ENCODE results near the gene TRIM9. TPM values are rescaled to one million over a fixed set of nuclear protein-coding genes. Genes with fewer than 3 reads are reported as not detected.
A peak's percentile ranks its signal among the peaks of the same experiment; 100 is the strongest.

TRIM9 gene
- polyA plus RNA-seq, 4 donors, result 0.80 to 1.3 TPM; not detected in 2

GRCh38 chr14:51028851-51029754 lies 65.8 kb downstream of the TRIM9 start:
- 68 to 81% (median 69%) methylated on average over 16 of the region's 16 CpGs for WGBS, 3 donors
- H3K36me3 ChIP-seq (ENCODE audit: control insufficient read depth in 3 of 3, insufficient read depth in 2 of 3, low read depth in 1 of 3, low read length in 3 of 3), result no peaks in the 10 kb centered on the region
- no peaks in the 10 kb centered on the region for H3K9me3 ChIP-seq (ENCODE audit: control insufficient read depth in 2 of 2, insufficient read depth in 1 of 2, low read depth in 1 of 2, low read length in 1 of 2)
- no peaks in the 10 kb centered on the region for H3K27me3 ChIP-seq (ENCODE audit: control insufficient read depth in 3 of 3, insufficient read depth in 3 of 3, low read length in 3 of 3)
- FAIRE-seq (no peak), DNase-seq (no peak)
- H3K27ac ChIP-seq (ENCODE audit: low read depth in 1 of 3, low read length in 2 of 3), result no peak overlapping the region
- H3K4me3 ChIP-seq (ENCODE audit: low read depth in 1 of 3, low read length in 3 of 3), result no peak overlapping the region
- peaks cover 0 to 2% (median 0%) of the 10 kb centered on the region in 3 donors for H3K4me1 ChIP-seq (ENCODE audit: control insufficient read depth in 3 of 3, insufficient read depth in 2 of 3, low read depth in 1 of 3, low read length in 2 of 3)

DNA sequence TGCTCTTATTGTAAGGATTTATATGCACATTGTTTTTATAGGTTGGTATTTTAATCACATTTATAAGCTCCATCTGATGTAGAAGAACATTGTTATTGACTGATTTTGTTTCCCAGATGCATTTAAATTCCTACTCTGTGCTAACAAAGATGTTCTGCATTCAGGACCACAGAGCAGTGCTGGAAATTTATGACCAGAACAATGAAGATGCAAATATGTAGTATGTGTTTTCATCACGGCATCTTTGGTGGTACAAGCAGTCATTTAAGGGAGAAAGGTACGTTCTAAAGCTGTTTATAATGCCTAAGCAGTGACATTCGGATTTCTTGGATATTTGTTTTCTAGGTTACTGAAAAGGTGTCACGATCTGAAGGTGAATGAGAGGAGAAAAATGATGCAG lies 66.5 kb downstream of the TRIM9 start:
- H3K27ac ChIP-seq (ENCODE audit: low read depth in 1 of 3, low read length in 2 of 3), result no peak overlapping the region
- H3K9me3 ChIP-seq (ENCODE audit: control insufficient read depth in 2 of 2, insufficient read depth in 1 of 2, low read depth in 1 of 2, low read length in 1 of 2), result no peaks in the 10 kb centered on the region
- no peak overlapping the region for H3K4me3 ChIP-seq (ENCODE audit: low read depth in 1 of 3, low read length in 3 of 3)
- H3K27me3 ChIP-seq (ENCODE audit: control insufficient read depth in 3 of 3, insufficient read depth in 3 of 3, low read length in 3 of 3), result no peaks in the 10 kb centered on the region
- FAIRE-seq (no peak), DNase-seq (no peak)
- no peaks in the 10 kb centered on the region for H3K36me3 ChIP-seq (ENCODE audit: control insufficient read depth in 3 of 3, insufficient read depth in 2 of 3, low read depth in 1 of 3, low read length in 3 of 3)
- 47 to 60% (median 52%) methylated on average over 4 of the region's 4 CpGs for WGBS, 3 donors
- peaks cover 0 to 7% (median 0%) of the 10 kb centered on the region in 3 donors for H3K4me1 ChIP-seq (ENCODE audit: control insufficient read depth in 3 of 3, insufficient read depth in 2 of 3, low read depth in 1 of 3, low read length in 2 of 3)

DNA sequence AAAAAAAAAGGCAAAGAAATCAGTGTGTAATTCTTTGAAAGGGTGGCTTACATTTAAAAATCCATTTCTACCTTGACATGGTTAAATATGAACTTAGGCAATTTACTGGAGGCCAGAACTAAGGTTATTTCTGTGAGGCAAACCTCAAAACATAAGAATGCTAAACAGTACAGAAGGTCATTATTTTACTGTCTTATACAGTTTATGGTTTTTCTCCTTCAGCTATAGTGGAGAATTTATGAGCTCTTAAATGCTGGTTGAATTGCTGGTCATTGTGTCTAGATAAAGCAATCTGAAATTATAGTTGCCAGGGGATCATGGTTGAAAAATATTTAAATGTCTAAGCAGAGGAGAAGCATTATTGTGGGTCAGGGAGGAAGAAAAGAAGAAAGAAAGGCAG lies 70.5 kb downstream of the TRIM9 start:
- Histone ChIP-seq H3K4me1 (ENCODE audit: control insufficient read depth in 3 of 3, insufficient read depth in 2 of 3, low read depth in 1 of 3, low read length in 2 of 3) (peaks cover 0 to 7% (median 0%) of the 10 kb centered on the region in 3 donors), H3K4me3 (ENCODE audit: low read depth in 1 of 3, low read length in 3 of 3) (no peak overlapping the region), H3K27ac (ENCODE audit: low read depth in 1 of 3, low read length in 2 of 3) (no peak overlapping the region), H3K27me3 (ENCODE audit: control insufficient read depth in 3 of 3, insufficient read depth in 3 of 3, low read length in 3 of 3) (no peaks in the 10 kb centered on the region), H3K36me3 (ENCODE audit: control insufficient read depth in 3 of 3, insufficient read depth in 2 of 3, low read depth in 1 of 3, low read length in 3 of 3) (no peaks in the 10 kb centered on the region), H3K9me3 (ENCODE audit: control insufficient read depth in 2 of 2, insufficient read depth in 1 of 2, low read depth in 1 of 2, low read length in 1 of 2) (no peaks in the 10 kb centered on the region)
- peak in 1 of 2 donors; percentile 22 for DNase-seq
- no peak for FAIRE-seq

DNA sequence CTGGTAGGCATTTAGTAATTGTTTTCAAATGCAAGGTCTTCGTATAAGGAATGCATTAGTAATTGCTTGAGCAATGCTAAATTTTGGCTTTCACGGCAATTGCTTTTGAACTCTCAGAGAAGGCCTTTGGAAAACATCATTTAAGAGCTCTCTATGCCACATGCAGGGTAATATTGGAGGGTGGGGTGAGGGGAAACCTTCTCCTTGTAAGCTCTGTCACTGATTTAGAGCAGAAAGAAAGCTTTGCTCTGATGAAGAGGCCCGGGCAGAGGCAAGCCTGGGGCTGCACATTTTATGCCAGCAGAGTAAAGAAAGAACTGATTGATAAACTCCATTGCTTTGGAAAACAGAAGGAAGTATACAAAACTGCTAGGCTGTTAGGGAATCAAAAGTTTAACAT lies 70.9 kb downstream of the TRIM9 start:
- no peaks in the 10 kb centered on the region for H3K27me3 ChIP-seq (ENCODE audit: control insufficient read depth in 3 of 3, insufficient read depth in 3 of 3, low read length in 3 of 3)
- peaks cover 0 to 7% (median 0%) of the 10 kb centered on the region in 3 donors for H3K4me1 ChIP-seq (ENCODE audit: control insufficient read depth in 3 of 3, insufficient read depth in 2 of 3, low read depth in 1 of 3, low read length in 2 of 3)
- H3K36me3 ChIP-seq (ENCODE audit: control insufficient read depth in 3 of 3, insufficient read depth in 2 of 3, low read depth in 1 of 3, low read length in 3 of 3), result no peaks in the 10 kb centered on the region
- H3K9me3 ChIP-seq (ENCODE audit: control insufficient read depth in 2 of 2, insufficient read depth in 1 of 2, low read depth in 1 of 2, low read length in 1 of 2), result no peaks in the 10 kb centered on the region
- DNase-seq, result no peak
- WGBS, 3 donors, result 61 to 66% (median 62%) methylated on average over 3 of the region's 3 CpGs
- H3K4me3 ChIP-seq (ENCODE audit: low read depth in 1 of 3, low read length in 3 of 3), result no peak overlapping the region
- H3K27ac ChIP-seq (ENCODE audit: low read depth in 1 of 3, low read length in 2 of 3), result no peak overlapping the region
- FAIRE-seq, result no peak

DNA sequence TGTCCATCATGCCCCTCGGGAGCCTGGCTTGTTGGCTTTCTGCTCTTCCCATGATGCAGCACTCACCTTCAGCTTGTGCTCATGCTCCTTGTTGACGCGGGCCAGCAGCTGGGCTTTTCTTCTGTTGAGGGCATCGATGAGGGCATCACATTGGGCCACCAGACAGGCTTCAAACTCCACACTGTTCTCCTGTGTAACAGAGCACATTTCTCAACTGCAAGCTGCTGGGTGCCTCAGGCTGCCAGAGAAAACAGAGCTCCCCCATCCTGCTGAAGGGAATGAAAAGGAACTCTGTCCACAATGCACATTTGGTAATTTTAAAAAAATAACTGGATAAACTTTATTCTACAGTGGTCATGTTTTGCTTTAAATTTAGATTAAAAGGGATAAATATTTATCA lies 72.1 kb downstream of the TRIM9 start:
- no peaks in the 10 kb centered on the region for H3K27me3 ChIP-seq (ENCODE audit: control insufficient read depth in 3 of 3, insufficient read depth in 3 of 3, low read length in 3 of 3)
- WGBS, 3 donors, result 79 to 89% (median 81%) methylated on average over 4 of the region's 4 CpGs
- H3K27ac ChIP-seq (ENCODE audit: low read depth in 1 of 3, low read length in 2 of 3), result no peak overlapping the region
- H3K9me3 ChIP-seq (ENCODE audit: control insufficient read depth in 2 of 2, insufficient read depth in 1 of 2, low read depth in 1 of 2, low read length in 1 of 2), result no peaks in the 10 kb centered on the region
- peaks cover 0 to 7% (median 0%) of the 10 kb centered on the region in 3 donors for H3K4me1 ChIP-seq (ENCODE audit: control insufficient read depth in 3 of 3, insufficient read depth in 2 of 3, low read depth in 1 of 3, low read length in 2 of 3)
- no peak for FAIRE-seq
- H3K4me3 ChIP-seq (ENCODE audit: low read depth in 1 of 3, low read length in 3 of 3), result no peak overlapping the region
- DNase-seq, result no peak
- no peaks in the 10 kb centered on the region for H3K36me3 ChIP-seq (ENCODE audit: control insufficient read depth in 3 of 3, insufficient read depth in 2 of 3, low read depth in 1 of 3, low read length in 3 of 3)

- Histone ChIP-seq H3K27me3 (ENCODE audit: control insufficient read depth in 3 of 3, insufficient read depth in 3 of 3, low read length in 3 of 3) (no peaks in the 10 kb centered on the region), H3K4me3 (ENCODE audit: low read depth in 1 of 3, low read length in 3 of 3) (no peak overlapping the region), H3K36me3 (ENCODE audit: control insufficient read depth in 3 of 3, insufficient read depth in 2 of 3, low read depth in 1 of 3, low read length in 3 of 3) (no peaks in the 10 kb centered on the region), H3K4me1 (ENCODE audit: control insufficient read depth in 3 of 3, insufficient read depth in 2 of 3, low read depth in 1 of 3, low read length in 2 of 3) (peaks cover 0 to 7% (median 0%) of the 10 kb centered on the region in 3 donors), H3K27ac (ENCODE audit: low read depth in 1 of 3, low read length in 2 of 3) (no peak overlapping the region), H3K9me3 (ENCODE audit: control insufficient read depth in 2 of 2, insufficient read depth in 1 of 2, low read depth in 1 of 2, low read length in 1 of 2) (no peaks in the 10 kb centered on the region)
- 75 to 92% (median 84%) methylated on average over 11 of the region's 11 CpGs for WGBS, 3 donors
- no peak for FAIRE-seq
- DNase-seq, result no peak
These were observed 74.7 kb downstream of the TRIM9 start for GRCh38 chr14:51020024-51020710.

- WGBS, 3 donors, result 55 to 77% (median 76%) methylated on average over 1 of the region's 1 CpG
- Histone ChIP-seq H3K36me3 (ENCODE audit: control insufficient read depth in 3 of 3, insufficient read depth in 2 of 3, low read depth in 1 of 3, low read length in 3 of 3) (no peaks in the 10 kb centered on the region), H3K27me3 (ENCODE audit: control insufficient read depth in 3 of 3, insufficient read depth in 3 of 3, low read length in 3 of 3) (no peaks in the 10 kb centered on the region), H3K9me3 (ENCODE audit: control insufficient read depth in 2 of 2, insufficient read depth in 1 of 2, low read depth in 1 of 2, low read length in 1 of 2) (no peaks in the 10 kb centered on the region), H3K4me3 (ENCODE audit: low read depth in 1 of 3, low read length in 3 of 3) (no peak overlapping the region), H3K27ac (ENCODE audit: low read depth in 1 of 3, low read length in 2 of 3) (no peak overlapping the region), H3K4me1 (ENCODE audit: control insufficient read depth in 3 of 3, insufficient read depth in 2 of 3, low read depth in 1 of 3, low read length in 2 of 3) (peaks cover 0 to 5% (median 0%) of the 10 kb centered on the region in 3 donors)
- FAIRE-seq (no peak), DNase-seq (no peak)
These were observed 75.8 kb downstream of the TRIM9 start for GRCh38 chr14:51019089-51019488.

DNA sequence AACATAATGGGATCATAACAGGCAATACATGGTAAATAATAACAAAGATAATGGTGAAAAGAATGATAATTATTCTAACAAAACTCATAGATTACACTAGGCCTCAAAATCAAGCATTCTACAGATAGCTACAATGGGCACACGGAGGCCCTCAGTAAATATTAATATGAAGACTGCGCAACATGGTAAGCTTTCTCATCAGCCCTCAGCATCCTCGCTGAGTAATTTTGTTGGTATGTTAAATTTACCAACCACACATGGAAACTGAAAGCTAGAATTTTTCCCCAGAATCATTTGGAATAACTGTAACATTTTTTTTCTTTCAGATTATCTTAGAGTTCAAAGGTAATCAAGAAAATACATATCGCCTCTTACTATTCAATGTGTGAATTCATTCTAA lies 76.4 kb downstream of the TRIM9 start:
- H3K36me3 ChIP-seq (ENCODE audit: control insufficient read depth in 3 of 3, insufficient read depth in 2 of 3, low read depth in 1 of 3, low read length in 3 of 3), result no peaks in the 10 kb centered on the region
- FAIRE-seq (no peak), DNase-seq (no peak)
- no peak overlapping the region for H3K27ac ChIP-seq (ENCODE audit: low read depth in 1 of 3, low read length in 2 of 3)
- no peaks in the 10 kb centered on the region for H3K27me3 ChIP-seq (ENCODE audit: control insufficient read depth in 3 of 3, insufficient read depth in 3 of 3, low read length in 3 of 3)
- no peaks in the 10 kb centered on the region for H3K4me1 ChIP-seq (ENCODE audit: control insufficient read depth in 3 of 3, insufficient read depth in 2 of 3, low read depth in 1 of 3, low read length in 2 of 3)
- H3K4me3 ChIP-seq (ENCODE audit: low read depth in 1 of 3, low read length in 3 of 3), result no peak overlapping the region
- H3K9me3 ChIP-seq (ENCODE audit: control insufficient read depth in 2 of 2, insufficient read depth in 1 of 2, low read depth in 1 of 2, low read length in 1 of 2), result no peaks in the 10 kb centered on the region
- 55 to 63% (median 62%) methylated on average over 4 of the region's 4 CpGs for WGBS, 3 donors
